GM21381 (cell line): ENCODE results near the gene IL6.

Source experiments
- ATAC-seq: cut with Tn5 transposase; IDR thresholded peaks from one replicate; pipeline ENCODE4 v1.9.1; 2021; ENCODE audit warnings: mild to moderate bottlenecking, moderate library complexity; ENCODE audit not compliant: unreplicated experiment

Gene IL6

DNA sequence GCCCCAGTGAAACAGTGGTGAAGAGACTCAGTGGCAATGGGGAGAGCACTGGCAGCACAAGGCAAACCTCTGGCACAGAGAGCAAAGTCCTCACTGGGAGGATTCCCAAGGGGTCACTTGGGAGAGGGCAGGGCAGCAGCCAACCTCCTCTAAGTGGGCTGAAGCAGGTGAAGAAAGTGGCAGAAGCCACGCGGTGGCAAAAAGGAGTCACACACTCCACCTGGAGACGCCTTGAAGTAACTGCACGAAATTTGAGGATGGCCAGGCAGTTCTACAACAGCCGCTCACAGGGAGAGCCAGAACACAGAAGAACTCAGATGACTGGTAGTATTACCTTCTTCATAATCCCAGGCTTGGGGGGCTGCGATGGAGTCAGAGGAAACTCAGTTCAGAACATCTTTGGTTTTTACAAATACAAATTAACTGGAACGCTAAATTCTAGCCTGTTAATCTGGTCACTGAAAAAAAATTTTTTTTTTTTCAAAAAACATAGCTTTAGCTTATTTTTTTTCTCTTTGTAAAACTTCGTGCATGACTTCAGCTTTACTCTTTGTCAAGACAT is 574 bp upstream of the IL6 start:
- peak; percentile 64 for ATAC-seq

DNA sequence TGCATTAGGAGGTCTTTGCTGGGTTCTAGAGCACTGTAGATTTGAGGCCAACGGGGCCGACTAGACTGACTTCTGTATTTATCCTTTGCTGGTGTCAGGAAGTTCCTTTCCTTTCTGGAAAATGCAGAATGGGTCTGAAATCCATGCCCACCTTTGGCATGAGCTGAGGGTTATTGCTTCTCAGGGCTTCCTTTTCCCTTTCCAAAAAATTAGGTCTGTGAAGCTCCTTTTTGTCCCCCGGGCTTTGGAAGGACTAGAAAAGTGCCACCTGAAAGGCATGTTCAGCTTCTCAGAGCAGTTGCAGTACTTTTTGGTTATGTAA is 675 bp downstream of the IL6 start:
- ATAC-seq: no peak

DNA sequence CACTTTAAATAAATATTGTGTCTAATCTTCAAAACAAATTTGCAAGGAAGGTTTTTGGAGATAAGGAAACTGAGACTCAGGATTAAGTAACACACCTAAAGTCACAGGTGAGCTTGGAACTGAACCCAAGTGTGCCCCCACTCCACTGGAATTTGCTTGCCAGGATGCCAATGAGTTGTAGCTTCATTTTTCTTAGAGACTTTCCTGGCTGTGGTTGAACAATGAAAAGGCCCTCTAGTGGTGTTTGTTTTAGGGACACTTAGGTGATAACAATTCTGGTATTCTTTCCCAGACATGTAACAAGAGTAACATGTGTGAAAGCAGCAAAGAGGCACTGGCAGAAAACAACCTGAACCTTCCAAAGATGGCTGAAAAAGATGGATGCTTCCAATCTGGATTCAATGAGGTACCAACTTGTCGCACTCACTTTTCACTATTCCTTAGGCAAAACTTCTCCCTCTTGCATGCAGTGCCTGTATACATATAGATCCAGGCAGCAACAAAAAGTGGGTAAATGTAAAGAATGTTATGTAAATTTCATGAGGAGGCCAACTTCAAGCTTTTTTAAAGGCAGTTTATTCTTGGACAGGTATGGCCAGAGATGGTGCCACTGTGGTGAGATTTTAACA is 1.5 kb downstream of the IL6 start:
- ATAC-seq: no peak

DNA sequence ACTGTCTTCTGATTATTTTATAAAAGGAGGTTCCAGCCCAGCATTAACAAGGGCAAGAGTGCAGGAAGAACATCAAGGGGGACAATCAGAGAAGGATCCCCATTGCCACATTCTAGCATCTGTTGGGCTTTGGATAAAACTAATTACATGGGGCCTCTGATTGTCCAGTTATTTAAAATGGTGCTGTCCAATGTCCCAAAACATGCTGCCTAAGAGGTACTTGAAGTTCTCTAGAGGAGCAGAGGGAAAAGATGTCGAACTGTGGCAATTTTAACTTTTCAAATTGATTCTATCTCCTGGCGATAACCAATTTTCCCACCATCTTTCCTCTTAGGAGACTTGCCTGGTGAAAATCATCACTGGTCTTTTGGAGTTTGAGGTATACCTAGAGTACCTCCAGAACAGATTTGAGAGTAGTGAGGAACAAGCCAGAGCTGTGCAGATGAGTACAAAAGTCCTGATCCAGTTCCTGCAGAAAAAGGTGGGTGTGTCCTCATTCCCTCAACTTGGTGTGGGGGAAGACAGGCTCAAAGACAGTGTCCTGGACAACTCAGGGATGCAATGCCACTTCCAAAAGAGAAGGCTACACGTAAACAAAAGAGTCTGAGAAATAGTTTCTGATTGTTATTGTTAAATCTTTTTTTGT is 2.3 kb downstream of the IL6 start:
- no peak for ATAC-seq

DNA sequence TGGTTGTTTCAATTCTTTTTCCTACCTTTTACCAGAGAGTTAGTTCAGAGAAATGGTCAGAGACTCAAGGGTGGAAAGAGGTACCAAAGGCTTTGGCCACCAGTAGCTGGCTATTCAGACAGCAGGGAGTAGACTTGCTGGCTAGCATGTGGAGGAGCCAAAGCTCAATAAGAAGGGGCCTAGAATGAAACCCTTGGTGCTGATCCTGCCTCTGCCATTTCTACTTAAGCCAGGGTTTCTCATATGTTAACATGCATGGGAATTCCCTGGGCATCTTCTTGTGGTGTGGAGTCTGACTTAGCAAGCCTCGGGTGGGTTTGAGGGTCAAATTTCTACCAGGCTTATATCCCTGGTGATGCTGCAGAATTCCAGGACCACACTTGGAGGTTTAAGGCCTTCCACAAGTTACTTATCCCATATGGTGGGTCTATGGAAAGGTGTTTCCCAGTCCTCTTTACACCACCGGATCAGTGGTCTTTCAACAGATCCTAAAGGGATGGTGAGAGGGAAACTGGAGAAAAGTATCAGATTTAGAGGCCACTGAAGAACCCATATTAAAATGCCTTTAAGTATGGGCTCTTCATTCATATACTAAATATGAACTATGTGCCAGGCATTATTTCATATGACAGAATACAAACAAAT is 3.2 kb downstream of the IL6 start:
- no peak for ATAC-seq

DNA sequence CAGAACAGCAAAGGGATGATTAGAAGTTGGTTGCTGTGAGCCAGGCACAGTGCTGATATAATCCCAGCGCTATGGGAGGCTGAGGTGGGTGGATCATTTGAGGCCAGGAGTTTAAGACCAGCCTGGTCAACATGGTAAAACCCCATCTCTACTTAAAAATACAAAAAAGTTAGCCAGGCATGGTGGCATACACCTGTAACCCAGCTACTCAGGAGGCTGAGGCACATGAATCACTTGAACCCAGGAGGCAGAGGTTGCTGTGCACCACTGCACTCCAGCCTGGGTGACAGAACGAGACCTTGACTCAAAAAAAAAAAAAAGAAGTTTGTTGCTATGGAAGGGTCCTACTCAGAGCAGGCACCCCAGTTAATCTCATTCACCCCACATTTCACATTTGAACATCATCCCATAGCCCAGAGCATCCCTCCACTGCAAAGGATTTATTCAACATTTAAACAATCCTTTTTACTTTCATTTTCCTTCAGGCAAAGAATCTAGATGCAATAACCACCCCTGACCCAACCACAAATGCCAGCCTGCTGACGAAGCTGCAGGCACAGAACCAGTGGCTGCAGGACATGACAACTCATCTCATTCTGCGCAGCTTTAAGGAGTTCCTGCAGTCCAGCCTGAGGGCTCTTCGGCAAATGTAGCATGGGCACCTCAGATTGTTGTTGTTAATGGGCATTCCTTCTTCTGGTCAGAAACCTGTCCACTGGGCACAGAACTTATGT is 4.1 kb downstream of the IL6 start:
- no peak for ATAC-seq

DNA sequence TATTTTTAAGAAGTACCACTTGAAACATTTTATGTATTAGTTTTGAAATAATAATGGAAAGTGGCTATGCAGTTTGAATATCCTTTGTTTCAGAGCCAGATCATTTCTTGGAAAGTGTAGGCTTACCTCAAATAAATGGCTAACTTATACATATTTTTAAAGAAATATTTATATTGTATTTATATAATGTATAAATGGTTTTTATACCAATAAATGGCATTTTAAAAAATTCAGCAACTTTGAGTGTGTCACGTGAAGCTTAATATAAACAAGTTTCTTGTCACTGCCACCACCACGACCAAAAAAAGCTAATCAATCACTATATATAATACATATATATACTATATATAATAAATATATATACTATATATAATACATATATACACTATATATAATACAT is 4.8 kb downstream of the IL6 start:
- ATAC-seq: no peak

DNA sequence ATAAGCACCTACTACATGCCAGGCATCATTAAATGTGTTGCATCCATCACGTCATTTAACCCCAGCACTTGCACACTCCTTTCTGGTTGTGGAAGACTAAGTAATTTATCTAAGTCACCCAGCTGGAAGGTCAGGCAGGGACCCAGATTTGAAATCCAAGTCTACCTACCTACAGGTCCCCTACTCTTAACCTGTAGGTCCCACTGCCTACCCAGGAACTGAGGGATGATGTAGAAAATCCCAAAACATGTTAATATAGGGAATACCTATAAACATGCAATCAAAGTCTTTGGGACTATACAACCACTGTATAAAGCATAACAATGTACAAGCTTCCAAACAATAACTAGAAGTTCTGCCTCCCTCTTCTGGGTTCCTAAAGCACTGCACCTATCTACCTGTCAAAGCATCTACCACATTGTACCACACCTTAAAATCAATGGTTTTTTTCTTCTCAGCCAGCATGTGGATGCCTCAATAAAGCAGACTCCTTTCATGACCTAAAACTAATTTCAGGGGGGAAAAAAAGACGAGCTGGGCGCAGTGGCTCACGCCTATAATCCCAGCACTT is 5.6 kb downstream of the IL6 start:
- no peak for ATAC-seq

DNA sequence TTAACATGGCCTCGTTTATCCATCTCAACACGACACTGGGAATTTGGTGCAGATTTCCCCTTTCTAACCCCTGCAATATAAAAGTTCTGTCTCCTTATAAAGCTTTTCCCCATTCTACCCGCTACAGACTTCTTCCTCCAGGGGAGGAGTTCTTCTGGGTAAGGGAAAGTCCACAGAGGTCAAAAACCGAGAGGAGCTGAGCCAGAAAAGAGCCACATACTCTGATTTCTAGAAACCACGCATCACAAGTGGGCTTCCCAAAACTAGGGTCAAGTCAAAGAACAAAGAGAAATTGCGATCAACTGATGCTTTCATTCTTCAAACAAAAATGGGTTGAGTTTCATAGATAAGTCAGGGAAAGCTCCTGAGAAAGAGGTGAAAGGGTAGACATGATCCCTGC is 6.8 kb downstream of the IL6 start:
- no peak for ATAC-seq

DNA sequence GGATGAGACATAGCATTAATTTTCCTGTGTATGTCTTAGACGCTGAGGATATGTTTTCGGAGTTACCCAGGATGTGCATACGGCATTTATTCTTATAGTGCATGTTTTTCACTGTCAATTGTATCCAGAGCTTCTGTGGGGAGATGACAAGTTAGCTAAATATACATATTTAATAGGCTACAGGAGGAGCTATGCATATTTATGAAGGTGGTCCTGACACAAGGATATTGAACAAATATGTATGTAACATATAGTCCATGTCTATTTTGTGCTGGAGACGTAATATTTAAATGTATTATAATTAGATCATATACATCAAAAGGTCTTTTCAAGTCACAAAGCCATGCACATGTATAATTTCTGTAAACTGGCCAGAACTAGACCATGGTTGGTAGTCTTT is 16.0 kb downstream of the IL6 start:
- ATAC-seq: no peak

DNA sequence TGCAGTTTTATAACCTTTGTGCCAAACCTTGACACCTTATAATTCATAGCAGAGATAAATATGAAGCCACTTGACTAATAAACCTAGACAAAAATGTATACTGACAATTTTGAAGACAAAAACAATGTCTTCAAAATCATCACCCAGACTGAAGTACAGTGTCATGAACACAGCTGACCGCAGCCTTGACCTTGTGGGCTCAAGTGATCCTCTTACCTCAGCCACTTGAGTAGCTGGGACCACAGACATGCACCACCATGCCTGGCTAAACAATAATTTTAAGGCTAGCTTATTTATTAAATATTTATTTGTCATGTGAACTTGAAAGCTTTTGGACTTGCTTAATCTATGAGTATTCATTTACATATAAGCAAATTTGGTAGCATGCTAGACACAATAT is 24.3 kb downstream of the IL6 start:
- ATAC-seq: no peak

DNA sequence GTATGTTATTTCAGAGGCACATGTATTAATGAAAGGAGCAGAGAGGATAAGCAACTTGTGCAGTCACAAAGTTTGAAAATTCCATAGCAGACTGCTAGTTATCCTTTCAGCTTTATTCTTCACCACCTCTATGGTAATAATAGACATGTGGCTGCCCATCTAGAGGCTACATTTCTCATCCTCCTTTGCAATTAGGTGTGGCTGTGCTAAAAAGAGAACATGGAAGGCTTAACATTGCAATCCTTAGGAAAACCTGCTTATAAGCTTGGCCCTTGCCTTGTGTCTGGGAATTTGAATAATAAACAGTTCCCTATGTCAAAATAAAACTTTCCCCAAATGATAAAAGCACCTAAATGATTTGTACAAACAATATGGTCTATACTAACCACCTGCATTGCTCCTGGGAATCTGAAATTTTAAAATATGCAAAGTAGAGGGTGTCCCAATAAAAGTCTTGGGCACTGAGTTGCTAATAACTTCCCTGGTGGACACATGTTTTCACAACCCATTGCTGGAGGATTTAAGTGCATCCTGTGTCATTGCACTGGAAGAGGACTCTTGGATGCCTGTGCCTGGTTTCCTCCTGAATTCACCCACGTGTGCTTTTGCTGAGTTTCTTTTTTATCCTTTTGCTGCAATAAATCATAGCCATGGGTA is 30.5 kb downstream of the IL6 start:
- ATAC-seq: no peak

DNA sequence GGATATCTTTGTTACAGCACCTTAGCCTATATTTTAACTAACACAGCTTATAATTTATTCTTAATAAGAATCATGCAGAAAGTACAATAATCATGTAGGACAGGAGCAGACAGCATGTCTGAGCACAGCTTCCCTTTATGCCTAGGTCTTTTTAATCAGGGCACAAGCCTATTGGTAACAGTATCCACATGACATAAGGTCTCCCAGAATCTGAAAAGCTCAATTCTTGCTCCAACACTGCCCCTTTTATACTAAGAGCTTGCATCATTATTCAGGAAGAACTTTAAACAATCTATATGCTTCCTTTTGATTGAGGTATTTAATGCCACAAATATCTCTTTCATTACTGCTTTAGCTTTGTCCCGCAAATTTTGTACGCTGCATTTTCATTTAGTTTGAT is 31.6 kb downstream of the IL6 start:
- ATAC-seq: no peak

DNA sequence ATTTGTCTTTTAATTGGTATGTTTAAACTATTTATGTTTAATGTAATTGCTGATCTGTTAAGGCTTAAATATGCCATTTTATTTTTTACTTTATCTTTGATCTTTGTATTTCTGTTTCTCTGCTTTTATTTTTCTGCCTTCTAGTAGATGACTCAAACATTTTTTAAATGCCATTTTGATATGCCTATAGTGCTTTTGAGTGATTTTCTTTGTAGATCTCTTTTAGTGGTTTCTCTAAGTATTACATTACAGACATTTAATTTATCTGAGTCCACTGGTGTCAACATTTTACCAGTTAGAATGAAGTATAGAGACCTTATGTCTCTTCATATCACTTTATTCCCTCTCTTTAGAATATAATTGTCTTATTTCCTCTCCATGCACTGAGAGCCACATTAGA is 32.7 kb downstream of the IL6 start:
- no peak for ATAC-seq

DNA sequence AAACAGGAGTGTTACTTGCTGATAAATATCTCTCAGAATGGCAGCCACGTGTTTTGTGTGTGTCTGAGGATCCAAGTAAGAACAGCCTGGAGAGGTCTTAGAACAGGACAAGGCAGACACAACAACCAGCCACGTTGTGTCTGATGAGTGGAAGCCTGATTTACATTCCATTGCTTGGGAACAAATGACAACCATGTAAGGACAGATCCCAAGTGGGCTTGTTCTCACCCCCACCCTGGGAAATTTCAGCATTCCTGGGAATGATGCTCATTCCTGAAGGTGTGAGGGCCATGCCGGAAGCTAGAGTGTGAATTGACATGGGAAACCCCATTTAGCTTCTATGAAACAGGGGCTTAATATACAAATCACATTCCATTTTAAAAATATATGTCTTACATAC is 35.9 kb downstream of the IL6 start:
- ATAC-seq: no peak

DNA sequence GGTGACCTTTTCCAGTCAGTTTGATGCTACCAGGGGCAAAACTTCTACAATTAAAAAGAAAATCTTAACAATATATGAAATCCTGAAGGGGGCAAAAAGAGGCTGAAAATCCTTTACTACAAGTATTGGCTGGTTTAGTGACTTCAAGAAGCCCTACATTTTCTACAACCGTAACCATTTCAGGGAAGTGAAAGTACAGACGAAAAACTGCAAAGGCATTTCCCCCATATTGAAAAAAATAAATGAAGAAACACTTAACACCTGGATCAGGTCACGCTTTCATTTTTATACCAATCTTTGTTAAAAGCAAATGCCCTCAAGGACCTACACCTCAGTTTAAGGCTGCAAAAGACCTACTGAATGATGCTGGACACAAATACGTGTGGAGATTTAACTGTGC is 38.6 kb downstream of the IL6 start:
- peak; percentile 74 for ATAC-seq

DNA sequence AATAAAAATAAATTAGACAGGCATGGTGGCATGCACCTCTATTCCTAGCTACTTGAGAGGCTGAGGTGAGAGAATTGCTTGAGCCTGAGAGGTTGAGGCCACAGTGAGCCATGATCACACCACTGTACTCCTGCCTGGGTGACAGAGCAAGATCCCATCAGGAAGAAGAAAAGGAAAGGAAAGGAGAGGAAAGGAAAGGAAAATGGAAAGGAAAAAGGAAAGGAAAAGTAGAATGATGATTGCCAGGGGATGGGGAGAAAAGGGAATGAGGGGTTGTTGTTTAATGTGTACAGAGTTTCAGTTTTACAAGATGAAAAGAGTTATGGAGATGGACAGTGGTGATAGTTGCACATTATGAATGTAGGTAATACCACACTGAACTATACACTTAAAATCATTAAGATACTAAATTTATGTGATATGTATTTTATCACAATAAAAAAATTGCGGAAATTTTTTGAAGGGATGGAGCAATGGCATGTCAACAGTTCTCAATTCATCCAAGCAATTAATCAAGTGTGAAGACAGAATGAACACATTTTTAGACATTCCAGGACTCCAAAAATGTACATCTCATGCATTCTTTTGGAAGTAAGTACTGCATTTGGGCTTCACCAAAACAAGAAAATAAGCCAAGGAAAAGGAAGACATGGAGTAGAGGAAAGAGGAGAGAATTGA is 44.3 kb downstream of the IL6 start:
- ATAC-seq: no peak

DNA sequence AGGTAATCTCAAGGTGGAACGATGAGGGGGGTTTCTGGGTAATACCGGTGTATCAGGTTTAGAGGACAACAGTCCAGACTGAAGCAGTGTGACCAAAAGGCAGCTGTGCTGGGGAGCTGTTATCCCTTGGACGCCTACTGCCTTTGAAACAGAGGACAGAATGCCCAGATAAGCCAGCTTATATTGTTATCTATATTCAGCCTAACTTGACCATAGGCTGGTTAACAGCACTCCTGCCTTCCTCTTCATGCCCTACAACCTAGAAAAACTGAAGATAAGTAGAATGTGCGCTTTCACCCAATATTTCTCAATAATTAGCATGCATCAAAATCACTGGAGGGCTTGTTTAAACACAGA is 44.9 kb downstream of the IL6 start:
- no peak for ATAC-seq

DNA sequence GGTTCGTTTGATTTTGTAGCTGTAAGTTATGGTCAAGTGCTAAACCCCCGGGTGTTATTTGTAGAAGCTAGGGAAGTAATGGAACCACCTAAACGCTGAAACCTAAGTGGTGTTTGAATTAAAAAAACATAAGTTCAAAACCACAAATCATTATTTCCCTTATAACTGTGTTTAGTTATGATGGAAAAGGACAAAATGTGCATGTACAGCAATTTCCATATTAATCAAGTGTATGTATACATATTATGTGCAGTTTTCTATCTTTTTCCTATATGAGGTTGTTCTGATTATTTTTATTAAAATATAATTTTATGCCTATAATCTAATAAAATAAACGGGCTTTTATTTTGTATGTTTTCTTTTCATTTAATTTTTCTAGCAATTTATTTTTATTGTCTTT is 45.9 kb downstream of the IL6 start:
- no peak for ATAC-seq

DNA sequence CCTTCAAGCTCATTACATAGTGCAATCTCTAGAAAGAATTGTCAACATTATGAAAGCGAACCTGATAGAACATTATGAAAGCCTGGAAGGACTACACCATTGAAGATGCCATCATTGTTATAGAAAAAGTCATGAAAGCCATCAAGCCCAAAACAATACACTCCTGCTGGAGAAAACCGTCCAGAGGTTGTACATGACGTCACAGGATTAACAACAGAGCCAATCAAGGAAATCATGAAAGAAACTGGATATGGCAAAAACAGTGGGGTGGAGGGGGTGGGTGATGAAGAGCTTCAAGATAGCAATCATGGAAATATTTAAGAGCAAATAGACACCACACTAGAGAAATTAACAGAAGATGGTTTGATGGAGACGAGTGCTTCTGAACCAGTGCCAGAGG is 50.0 kb downstream of the IL6 start:
- ATAC-seq: no peak
